GM21367 (cell line): ENCODE measurements around the gene OR5AK2.
"Not testable (repeated sequence)": the region's sequence is repeated elsewhere in the genome, so short reads cannot be mapped to it uniquely, and the experiment has no call there.

Source experiments
- ATAC-seq: cut with Tn5 transposase; IDR thresholded peaks from one replicate; pipeline ENCODE4 v1.9.1; 2021; ENCODE audit not compliant: unreplicated experiment

The OR5AK2 gene

GRCh38 chr11:56988614-56989013 lies at the start of gene OR5AK2:
Gene OR5AK2, plus strand, starts transcription at chr11:56988914. Its CDS starts 0 bp downstream, at chr11:56988914.
- no peak for ATAC-seq

DNA sequence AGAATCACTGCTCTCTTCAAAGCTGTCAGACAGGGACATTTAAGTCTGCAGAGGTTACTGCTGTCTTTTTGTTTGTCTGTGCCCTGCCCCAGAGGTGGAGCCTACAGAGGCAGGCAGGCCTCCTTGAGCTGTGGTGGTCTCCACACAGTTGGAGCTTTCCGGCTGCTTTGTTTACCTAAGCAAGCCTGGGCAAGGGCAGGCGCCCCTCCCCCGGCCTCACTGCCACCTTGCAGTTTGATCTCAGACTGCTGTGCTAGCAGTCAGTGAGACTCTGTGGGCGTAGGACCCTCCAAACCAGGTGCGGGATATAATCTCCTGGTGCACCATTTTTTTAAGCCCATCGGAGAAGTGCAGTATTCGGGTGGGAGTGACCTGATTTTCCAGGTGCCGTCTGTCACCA lies 43.2 kb upstream of the OR5AK2 start:
- not testable (repeated sequence) for ATAC-seq

DNA sequence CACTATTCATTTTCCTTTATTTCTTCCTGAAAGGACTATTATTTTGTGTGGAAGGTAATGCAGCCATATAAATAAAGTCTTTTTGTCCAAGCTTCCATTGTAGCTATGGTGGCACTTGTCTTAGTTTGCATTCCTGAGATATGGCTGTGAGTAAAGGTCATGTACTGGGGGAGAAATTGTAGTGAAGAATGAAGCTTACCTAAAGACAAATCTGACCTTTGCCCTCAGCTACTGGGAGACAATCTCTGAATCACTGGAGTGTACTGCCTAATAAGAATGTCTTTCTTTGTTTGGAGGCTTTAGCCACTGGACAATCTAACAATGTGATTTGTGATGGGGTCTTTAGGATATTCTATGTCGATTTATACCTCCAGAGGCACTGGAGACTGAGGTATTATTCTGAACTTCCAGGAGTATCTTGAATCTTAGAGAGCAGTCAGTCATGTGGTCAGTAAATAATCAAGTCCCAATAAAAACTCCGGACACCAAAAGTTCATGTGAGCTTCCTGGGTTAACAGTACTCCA lies 39.7 kb upstream of the OR5AK2 start:
- ATAC-seq = no peak

GRCh38 chr11:56950510-56950909 lies 38.2 kb upstream of the OR5AK2 start:
- no peak for ATAC-seq

- not testable (repeated sequence) for ATAC-seq
Measured at GRCh38 chr11:56953907-56954306, 34.8 kb upstream of the OR5AK2 start.

- ATAC-seq = no peak
Measured at GRCh38 chr11:56961609-56962008, 27.1 kb upstream of the OR5AK2 start.

GRCh38 chr11:56967726-56968125 lies 21.0 kb upstream of the OR5AK2 start:
- no peak for ATAC-seq

DNA sequence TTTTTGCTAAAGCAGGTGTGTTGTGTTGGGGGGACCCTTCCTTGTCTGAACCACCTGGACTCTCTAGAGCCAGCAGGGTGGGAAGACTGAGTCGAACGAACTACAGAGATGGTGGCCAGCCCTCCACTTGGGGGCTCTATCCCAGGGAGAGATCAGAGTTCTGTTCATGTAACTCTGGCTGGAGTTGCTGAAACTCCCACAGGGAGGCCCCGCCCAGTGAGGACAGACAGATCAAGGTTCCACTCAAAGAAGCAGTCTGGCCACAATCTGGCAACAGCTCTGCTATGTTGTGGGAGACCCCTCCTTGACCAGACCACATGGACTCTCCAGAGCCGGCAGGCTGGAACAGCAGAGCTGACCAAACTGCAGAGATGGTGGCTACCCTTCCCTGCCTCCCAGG lies 20.2 kb upstream of the OR5AK2 start:
- ATAC-seq = no peak

GRCh38 chr11:56977314-56977713 lies 11.4 kb upstream of the OR5AK2 start:
- ATAC-seq = no peak

DNA sequence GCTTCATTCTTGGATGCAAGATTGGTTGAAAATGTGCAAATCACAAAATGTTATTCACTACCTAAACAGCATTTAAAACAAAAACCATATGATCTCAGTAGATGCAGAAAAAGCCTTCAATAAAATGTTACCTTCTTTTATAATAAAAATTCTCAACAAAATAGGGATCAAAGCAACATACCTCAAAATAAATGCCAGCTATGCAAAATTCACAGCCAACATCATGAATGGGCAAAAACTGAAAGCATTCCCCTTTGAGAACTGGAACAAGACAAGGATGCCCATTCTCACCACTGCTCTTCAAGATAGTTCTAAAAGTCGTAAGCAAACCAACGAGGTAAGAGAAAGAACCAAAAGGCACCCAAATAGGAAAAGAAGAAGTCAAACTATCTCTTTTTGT lies 2.0 kb downstream of the OR5AK2 start:
- ATAC-seq = no peak

- no peak for ATAC-seq
Measured at GRCh38 chr11:56994532-56994931, 5.8 kb downstream of the OR5AK2 start.

- ATAC-seq = no peak
Measured at GRCh38 chr11:57001674-57002401, 13.1 kb downstream of the OR5AK2 start.

GRCh38 chr11:57008373-57008772 lies 19.7 kb downstream of the OR5AK2 start:
- no peak for ATAC-seq

GRCh38 chr11:57015679-57016078 lies 27.0 kb downstream of the OR5AK2 start:
- no peak for ATAC-seq

- no peak for ATAC-seq
Measured at GRCh38 chr11:57031556-57031955, 42.8 kb downstream of the OR5AK2 start.
